T-helper 2 cell treated with Interferon-gamma antibody and Interleukin-4, amounts not matched to agents 100 ng/mL and 5 ng/mL, for 36 hours (primary cell): ENCODE results near the gene EXT2. TPM values are rescaled to one million over a fixed set of nuclear protein-coding genes. Genes with fewer than 3 reads are reported as not detected.

Experiments used
- intact Hi-C: fragments of 100-400 bp; cut with micrococcal nuclease; formaldehyde crosslinking; loops from one replicate; pipeline ENCODE4 v1.15.1; 2023
- total RNA-seq: library from RNA; stranded (reverse); gene quantifications from 2 replicates; pipeline ENCODE4 v1.2.3, GENCODE V29; 2022

The EXT2 gene
- total RNA-seq, 1 donor from 2014 or later: 27.5 TPM

DNA sequence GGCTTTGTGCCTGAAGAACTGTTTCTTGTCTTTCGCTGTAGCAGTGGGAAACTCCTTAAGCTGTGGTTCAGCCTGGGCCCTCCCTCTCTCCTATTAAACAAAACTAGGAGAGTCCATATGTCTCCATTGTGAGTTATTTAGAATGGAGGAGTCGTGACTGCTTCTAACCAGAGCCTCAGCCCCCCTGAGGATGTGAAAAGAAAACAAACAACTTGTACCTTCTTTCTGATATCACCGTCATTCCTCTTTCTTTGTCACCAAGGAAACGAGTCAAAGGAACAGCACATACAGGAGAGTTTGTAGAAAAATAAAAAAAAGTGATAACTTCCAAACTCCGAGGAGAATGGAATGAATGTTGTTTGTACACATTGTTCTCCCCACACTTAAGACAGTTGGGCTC lies 11.6 kb upstream of the EXT2 start:
- intact Hi-C loops: no loop called here

DNA sequence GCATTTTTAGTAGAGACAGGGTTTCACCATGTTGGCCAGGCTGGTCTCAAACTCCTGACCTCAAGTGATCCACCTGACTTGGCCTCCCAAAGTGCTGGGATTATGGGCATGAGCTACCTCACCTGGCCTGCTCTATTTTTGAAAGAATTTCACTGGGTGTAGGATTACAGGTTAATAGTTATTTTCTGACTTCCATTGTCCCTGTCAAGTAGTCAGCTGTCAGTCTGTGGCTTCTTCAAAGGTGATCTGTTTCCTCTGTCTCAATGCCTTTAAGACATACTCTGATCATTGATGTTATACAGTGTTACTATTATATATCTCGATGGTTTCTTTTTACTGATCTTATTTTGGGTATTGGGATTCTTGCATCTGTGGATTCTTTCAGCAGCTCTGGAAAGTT lies 10.1 kb upstream of the EXT2 start:
- intact Hi-C loops: no loop called here

DNA sequence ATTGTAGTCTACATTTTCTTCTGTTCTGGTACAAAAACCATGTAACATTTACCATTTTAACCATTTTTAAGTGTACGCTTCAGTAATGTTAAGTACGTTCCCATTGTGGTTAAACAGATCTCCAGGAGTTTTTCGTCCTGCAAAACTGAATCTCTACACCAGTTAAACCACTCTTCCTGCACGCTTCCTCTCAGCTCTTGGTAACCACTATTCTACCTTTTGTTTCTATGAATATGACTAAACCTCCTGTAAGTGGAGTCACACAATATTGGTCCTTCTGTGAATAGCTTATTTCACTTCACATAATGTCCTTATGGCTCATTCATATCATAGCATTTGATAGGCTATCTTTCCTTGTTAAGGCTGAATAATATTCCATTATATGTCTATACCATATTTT lies 7.1 kb upstream of the EXT2 start:
- intact Hi-C loops: no loop called here

DNA sequence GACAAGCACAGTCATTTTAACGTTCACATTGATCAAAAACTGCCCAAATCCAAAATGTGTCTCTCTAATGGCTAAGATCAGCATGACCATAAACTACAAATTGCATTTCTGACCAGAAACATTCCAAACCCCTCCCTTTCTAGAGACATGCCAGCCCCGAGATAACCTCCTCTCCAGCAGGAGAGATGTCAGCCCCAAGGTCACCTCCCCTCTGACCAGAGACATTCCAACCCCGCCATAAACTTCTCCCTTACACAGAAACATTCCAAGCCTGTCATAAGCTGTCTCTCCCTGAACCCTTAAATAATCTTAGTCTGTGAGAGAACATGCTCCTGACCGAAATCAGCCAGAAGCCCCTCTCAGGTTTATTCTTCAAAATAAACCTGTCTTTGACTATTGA lies 6.6 kb upstream of the EXT2 start:
- intact Hi-C loops: no loop called here

DNA sequence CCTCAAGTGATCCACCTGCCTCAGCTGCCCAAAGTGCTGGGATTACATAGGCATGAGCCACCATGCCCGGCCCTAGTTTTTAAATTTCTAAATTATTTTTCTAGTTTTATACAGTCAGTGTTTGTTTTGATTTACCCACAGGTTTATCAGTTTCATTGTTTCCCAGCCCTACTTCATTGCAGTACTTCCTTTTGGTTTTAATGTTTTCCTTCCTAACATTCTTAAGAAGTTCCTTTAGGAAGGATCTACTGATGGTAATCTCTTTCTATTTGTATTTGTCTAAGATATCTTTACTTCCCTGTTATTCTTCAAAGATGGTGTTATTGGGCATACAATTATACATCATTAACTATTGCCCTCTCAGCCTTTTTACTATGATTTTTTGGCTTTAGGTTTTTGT lies 4.9 kb upstream of the EXT2 start:
- intact Hi-C loops: loop anchor here (10.0 kb wide), 2 partner anchors 196 to 406 kb away; partner anchors contain the start of gene HSD17B12

DNA sequence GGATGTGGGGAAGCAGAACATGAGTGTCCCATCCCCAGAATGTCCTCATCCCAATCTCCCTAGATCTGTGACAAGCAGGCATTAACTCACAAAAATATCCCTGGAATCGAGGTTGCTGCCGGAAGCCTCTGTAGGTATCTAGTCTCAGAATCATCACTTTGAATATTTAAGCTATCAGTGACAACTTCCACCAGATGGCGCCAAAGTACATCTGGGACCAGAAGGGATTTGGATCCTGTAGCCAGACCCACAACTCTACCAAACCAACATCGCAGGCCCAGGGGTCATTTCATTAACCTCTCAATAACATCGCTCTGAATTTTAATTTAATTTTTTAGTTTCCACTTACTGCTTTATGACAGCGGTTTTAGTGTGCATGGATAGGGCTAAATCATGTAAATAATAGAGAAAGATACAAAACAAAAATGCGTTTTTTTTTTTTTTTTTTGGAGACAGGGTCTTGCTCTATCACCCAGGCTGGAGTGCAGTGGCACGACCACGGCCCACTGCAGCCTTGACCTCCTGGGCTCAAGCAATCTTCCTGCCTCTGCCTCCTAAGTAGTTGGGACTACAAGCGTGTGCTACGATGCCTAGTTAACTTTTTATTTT lies 1.1 kb upstream of the EXT2 start:
- intact Hi-C loops: loop anchor here (1.0 to 10.0 kb wide), 4 partner anchors 16 to 444 kb away; partner anchors contain the start of gene HSD17B12

DNA sequence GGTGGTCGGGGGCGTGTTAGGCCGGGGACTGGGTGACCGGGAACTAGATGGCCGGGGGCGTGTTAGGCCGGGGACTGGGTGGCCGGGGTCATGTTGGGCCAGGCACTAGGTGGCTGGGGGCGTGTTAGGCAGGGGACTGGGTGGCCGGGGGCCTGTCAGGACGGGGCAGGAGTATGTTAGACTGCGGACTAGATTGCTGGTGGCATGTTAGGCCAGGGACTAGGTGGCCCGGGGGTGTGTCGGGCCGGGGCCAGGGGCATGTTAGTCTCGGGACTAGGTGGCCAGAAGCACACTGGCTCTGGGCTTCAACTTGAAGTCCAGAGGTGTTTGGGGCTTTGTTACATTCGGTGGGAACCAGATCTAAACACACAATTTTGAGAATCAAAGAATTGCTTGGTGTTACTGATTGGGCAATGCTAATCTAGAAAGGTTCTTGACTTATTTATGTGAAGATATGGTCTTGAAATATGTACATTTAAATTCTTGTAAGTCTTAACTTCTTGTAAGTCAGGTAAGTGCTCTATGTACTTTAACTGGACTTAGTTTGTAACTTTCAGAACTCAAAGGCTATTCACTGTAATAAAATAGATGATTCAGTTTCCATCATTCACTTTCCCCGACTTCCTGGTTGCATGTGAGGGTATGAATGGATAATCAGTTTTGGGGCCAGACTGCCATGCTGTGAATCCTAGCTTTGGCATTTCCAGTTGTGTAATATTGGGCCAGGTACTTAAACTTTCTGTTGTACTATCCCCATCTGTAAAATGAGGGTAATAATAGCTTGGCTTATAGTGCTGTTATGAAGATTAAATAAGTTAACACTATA lies 1.1 kb downstream of the EXT2 start:
- intact Hi-C loops: loop anchor here (10.0 kb wide), 2 partner anchors 202 to 412 kb away; partner anchors contain the start of gene HSD17B12

DNA sequence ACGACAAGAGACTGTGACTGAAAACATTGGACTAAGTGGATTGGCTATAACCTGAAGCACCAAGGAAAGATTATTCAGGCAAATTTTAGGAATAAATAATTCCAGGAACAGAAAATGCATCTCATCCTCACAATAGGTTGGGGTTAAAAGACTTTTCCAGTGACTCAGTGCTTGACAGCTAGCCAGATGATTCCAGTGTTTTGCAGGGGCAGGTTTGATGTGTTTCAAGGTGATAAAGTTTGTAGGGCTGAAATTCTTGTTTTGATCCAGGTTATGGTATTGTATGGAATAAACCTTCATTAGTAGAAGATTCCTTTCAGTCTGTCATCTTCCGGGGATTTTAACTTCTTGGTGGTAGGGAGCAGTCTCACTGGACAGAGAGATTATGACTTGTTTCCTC lies 2.3 kb downstream of the EXT2 start:
- intact Hi-C loops: loop anchor here (10.0 kb wide), 2 partner anchors 203 to 413 kb away; partner anchors contain the start of gene HSD17B12

DNA sequence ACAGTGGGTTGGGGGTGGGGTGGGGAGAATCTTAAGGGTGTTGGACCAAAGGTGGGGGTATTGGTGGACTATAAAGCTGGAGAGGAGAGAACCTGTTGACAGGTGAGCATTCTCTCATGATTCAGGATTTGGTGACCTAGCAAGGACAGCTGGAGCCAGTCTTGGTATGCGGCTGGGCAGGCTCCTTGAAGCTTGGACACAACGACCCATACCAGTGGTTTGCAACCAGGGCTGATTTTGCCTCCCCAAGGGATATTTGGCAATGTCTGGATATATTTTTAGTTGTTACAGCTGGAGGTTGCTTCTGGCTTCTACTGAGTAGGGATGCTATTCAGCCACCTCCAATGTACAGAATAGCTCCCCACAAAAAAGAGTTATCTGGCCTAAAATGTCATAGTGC lies 5.6 kb downstream of the EXT2 start:
- intact Hi-C loops: no loop called here

DNA sequence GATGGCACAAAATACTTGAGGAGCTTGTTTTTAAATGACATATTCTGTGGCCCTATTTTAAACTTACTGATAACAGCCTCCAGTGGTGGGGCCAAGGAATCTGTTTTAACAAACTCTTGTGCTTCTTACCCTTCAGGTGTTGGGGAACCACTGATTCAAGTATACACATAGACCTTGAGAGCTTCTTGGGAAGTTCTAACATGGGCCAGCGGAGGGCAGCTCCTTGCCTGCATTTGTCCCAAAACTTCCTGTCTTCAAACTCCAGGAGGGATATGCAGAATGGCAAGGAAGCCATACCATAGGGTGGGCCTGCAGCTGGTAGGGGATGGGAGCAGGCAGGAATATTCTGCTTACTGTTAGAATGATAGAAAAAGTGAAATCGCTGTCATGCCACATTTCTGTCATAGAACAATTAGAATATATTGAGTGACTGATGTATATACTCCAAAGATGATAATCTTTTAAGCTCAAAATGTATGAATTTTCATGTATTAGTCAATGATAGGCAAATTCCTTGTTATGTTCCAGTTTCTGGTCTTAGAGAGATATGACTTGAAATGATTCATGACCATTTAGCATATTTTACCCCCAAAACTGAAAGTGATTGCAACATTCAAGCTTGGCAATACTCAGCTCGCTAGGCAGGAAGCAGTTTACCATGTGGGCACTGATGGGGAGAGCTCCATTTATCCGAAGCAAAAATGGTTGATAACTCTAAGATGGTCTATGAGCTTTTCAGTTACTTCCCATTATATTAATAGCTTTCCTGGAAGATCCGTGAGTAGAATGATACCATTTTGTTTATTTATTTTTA lies 9.2 kb downstream of the EXT2 start:
- intact Hi-C loops: loop anchor here (5.0 kb wide), 1 partner anchor 37 kb away; the partner anchor contains the start of gene ACCS

DNA sequence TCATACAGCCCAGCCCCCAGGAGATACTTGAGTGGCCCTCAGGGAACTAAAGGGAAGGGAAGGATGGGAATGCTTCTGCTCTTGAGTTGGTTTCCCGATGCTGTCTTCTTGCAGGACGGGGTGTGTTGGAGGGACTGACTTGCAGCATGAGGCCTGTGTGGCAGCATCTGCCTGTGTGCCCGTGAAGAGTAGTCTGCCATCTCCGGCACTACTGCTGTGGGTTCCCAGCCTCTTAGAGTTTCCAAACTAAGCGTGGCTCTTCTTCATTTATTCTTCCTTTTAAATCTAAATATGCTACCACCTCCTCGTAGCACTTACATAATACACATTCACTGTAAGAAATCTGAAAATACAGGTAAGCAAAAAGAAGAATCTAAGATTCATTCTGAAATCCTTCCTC lies 12.8 kb downstream of the EXT2 start:
- intact Hi-C loops: loop anchor here (5.0 kb wide), 1 partner anchor 41 kb away; the partner anchor contains the start of gene ACCS

DNA sequence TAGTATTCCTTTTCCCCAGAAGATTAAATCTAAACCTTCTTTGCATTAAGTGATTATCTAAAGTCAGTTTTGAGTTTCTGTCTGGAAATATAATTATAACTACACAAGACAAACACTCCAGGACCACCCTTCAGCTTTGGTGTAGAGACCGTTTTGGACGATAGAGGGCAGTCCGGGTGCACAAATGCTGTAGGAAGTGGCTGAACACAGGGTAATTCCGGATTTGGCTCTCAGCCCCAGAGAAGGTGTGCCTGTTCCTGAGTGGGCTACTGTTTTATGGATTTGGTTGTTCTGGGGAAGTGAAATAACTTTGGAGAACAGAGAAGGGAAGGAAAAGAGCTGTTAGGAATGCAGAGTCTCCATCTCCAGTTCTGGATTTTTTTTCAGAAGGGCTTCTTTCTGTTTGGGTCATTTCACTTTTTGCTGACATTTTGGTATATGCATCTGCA lies 14.8 kb downstream of the EXT2 start:
- intact Hi-C loops: loop anchor here (1.0 to 10.0 kb wide), 4 partner anchors 16 to 505 kb away; no protein-coding TSS in a partner anchor

DNA sequence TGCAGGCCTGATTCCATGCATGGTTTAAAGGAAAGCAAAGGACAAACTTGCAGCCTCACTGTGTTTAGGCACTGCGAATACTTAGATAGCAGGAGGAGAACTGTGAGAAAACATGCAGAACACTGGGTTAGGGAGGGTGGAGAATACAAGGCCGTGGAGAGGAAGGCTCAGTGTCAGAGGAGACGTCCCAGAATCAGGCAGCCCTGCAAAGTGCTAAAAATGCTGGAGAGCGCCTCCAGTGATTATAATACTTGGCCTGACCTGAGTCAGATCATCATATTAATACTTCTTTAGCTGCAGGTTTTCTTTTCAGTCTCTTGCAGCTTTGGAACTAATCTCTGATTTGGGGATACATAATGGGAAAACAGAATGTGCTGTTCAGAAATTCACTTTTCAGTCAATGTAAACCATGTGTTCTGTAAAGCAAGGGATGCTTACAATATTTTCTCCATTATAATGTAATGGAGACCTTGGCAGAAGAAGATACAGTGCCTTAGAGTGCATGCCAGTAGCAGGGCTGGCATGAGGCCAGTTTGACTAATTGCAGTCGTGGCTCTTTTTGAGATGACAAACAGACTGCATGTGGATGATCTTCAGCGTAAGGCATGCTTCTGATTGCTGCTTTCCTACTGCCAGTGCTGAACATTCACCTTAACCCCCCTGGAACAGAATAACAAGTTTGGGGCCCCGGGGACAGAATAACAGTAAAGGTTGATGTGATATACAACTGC lies 16.8 kb downstream of the EXT2 start:
- intact Hi-C loops: loop anchor here (5.0 to 10.0 kb wide), 2 partner anchors 175 to 503 kb away; no protein-coding TSS in a partner anchor

DNA sequence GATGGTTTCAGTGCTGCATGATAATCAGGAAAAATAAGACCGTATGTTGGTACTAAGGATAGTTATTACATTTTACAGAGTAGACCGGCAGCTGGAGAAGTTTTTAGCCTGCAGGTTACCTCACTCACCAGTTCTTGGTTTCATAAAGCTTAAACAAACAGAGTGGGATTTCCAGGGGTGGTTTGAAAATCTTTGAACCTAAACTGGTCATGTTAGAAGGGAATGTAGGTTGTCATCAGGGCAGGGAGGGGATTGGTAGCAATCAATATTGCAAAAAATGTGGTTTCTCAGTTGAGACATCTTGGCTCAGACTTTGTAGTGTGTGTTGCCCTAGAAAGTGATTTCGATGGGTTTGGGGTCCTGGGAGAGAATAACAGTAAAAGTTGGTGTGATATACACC lies 17.5 kb downstream of the EXT2 start:
- intact Hi-C loops: loop anchor here (5.0 to 10.0 kb wide), 2 partner anchors 174 to 502 kb away; no protein-coding TSS in a partner anchor

DNA sequence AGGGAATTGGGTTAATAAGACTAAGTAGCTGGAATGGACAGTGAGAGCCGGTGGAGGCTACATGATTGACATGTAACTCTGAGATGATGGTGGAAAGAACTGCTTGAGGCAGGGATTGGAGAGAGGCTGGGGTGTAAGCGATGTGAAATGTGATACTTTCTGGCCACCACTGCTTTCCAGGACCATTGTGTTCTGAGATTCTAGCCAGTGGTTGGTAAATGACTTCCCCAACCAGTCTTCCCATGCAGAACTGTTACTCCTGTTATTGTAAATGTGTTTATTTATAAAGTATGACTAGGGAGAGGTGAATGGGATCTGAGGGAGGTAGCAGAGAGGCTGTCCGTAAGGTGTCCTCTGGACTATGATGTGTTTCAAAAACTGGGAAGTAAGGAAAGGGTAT lies 18.1 kb downstream of the EXT2 start:
- intact Hi-C loops: loop anchor here (5.0 to 10.0 kb wide), 2 partner anchors 174 to 501 kb away; no protein-coding TSS in a partner anchor

DNA sequence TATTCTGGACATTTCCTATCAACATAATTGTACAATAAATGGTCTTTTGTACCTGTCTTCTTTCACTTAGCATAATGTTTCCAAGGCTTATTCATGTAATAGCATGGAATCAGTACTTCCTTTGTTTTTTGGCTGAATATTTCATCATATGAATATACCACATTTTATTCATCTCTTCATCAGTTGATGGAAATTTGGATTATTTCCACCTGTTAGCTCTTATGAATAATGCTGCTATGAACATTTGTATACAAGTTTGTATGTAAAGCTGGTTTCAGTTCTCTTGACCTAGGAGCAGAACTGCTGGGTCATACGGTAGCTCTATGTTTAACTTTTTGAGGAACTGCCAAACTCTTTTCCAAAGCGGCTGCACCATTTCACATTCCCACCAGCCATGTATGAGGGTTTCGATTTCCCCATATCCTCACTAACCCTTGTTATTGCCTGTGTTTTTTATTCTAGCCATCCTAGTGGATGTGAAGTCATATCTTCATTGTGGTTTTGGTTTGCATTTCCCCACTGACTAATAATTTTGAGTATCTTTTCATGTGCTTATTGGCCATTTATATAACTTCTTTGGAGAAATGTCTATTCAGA lies 20.9 kb downstream of the EXT2 start:
- intact Hi-C loops: loop anchor here (10.0 kb wide), 1 partner anchor 498 kb away; no protein-coding TSS in a partner anchor

DNA sequence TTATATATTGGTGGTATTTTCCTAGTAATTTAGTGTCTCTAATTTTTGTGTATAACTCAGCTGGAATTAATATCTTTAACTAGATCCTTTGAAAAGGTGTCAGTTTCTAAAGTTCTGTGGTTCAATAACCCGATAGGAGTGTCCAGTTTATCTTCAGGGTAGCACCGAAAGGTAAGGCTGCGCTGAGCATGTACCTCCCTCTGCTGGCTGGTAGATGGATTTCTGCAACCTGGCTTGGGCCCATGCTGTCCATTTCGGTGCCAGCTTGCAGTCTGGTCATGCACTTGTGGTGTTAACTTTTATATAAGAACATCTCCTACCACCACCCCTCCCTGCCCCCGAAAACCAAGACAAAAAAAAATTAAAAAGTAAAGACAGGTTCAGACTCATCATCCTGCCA lies 24.7 kb downstream of the EXT2 start:
- intact Hi-C loops: no loop called here

DNA sequence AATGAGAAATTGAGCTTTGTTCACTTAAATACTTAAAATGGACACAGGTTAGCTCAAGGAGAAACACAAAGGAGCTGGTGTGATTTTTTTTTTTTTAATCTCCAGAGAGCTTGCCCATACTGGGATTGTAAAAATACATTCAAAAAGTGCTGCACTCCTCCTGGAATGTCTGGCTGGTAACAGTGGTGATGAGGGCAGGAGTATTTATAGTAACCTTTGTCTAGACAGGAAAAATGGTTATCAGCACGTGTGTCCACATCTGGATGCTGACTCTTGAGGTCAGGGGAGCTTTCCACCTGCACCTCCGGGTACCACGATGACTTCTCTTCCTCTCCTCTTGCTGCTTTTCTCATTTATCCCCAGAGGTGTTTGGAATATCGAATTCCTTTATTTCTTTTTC lies 30.1 kb downstream of the EXT2 start:
- intact Hi-C loops: no loop called here

DNA sequence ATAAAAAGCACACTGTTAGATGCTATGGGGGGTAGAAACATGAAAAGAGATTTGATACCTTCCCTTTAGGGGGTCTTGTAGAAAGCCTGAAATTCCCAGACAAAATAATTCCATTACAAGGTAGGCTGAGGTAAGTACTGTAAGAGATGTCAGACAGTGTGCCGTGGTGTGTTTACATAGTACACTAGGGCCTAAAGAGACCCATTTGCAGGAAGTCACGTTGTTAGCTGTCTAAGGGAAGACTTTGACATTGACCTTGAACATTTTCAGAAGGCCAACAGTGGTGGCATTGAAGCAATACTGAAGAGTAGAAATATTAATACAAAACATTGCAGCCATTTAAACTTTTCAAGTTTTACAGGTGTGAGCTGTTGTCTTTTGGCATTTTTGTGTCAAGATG lies 30.8 kb downstream of the EXT2 start:
- intact Hi-C loops: no loop called here

DNA sequence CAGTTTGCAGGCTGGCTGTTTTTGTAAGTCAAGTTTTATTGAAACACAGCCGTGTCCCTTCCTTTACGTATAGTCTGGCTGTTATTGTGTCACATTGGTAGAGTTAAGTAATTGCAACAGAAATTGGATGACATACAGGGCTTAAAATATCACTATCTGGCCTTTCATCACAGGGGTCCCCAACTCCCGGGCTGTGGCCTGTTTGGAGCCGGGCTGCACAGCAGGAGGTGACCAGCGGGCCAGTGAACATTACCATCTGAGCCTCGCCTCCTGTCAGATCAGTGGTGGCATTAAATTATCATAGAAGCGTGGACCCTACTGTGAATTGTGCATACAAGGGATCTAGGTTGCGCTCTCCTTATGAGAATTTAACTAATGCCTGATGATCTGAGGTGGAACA lies 31.7 kb downstream of the EXT2 start:
- intact Hi-C loops: no loop called here
